Mesothelial cell of epicardium (in vitro differentiated cells): ENCODE data around the gene RHBDD2. TPM values are rescaled to one million over a fixed set of nuclear protein-coding genes. Genes with fewer than 3 reads are reported as not detected.
"Not testable (repeated sequence)": the region's sequence is repeated elsewhere in the genome, so short reads cannot be mapped to it uniquely, and the experiment has no call there.

Experiments
- DNase-seq, 2 experiments: peaks; one replicate each; pipeline ENCODE4 v3.0.0; 2021; ENCODE audit warnings: low spot score in 2 of 2; ENCODE audit not compliant: unreplicated experiment in 2 of 2
- H3K27ac Mint-ChIP-seq: 2 replicates; pipeline ENCODE4 v1.8.0; 2021; ENCODE audit warnings: mixed read lengths
- H3K27me3 Mint-ChIP-seq: 2 replicates; pipeline ENCODE4 v1.8.0; 2021; ENCODE audit warnings: low read depth, mixed read lengths
- H3K36me3 Mint-ChIP-seq: 2 replicates; pipeline ENCODE4 v1.8.0; 2021; ENCODE audit warnings: mixed read lengths
- H3K4me1 Mint-ChIP-seq: 2 replicates; pipeline ENCODE4 v1.8.0; 2021; ENCODE audit warnings: mixed read lengths
- H3K4me3 Mint-ChIP-seq: 2 replicates; pipeline ENCODE4 v1.8.0; 2021; ENCODE audit warnings: mild to moderate bottlenecking, moderate library complexity, mixed read lengths
- H3K9me3 Mint-ChIP-seq: 2 replicates; pipeline ENCODE4 v1.8.0; 2021; ENCODE audit warnings: mixed read lengths
- total RNA-seq: library from RNA; stranded (reverse); gene quantifications from 3 replicates; pipeline ENCODE4 v1.2.1, GENCODE V29; 2021
- TF ChIP-seq, protein P1 (sequence below): fragments of 200-600 bp; sonication (generic); IDR thresholded peaks from one replicate; pipeline ENCODE4 v1.5.0; 2021; ENCODE audit warnings: antibody characterized with exemption; ENCODE audit not compliant: unreplicated experiment

The RHBDD2 gene
- total RNA-seq, 1 donor from 2014 or later, result 52.5 TPM

DNA sequence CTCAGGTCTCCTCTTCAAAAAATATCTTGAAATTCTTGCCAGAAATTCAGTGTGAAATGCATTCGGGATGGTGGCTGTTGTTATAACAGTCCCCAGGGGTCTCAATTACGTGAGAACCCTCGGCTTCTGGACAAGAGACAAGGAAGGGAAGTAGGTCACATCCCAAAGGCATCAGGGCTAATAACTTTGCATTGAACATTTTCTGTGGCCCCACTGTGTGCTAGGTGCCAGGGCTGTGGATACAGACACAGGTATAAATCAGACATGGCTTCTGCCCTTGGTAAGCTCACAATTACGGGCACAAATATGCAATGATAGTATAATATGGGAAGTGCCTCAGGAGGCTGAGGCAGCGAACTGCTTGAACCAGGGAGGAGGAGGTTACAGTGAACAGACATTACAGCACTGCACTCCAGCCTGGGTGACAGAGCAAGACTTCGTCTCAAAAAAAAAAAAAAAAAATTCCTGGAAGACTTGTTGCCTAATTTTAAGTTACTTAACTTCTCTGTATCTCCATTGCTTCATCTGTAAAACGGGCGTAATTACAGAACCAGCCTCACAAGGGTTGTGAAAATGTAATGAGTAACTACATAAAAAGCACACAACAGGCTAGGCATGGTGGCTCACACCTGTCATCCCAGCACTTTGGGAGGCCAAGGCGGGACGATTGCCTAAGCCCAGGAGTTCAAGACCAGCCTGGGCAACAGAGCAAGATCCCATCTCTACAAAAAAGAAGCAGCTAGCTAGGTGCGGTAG, 2.5 kb upstream of the RHBDD2 start:
- H3K4me3 Mint-ChIP-seq, result no peak overlapping the region
- H3K4me1 Mint-ChIP-seq, result peaks cover 25% of the 10 kb centered on the region
- H3K27me3 Mint-ChIP-seq, result no peaks in the 10 kb centered on the region
- no peaks in the 10 kb centered on the region for H3K9me3 Mint-ChIP-seq
- no peaks in the 10 kb centered on the region for H3K36me3 Mint-ChIP-seq
- TF ChIP-seq, protein P1, sequence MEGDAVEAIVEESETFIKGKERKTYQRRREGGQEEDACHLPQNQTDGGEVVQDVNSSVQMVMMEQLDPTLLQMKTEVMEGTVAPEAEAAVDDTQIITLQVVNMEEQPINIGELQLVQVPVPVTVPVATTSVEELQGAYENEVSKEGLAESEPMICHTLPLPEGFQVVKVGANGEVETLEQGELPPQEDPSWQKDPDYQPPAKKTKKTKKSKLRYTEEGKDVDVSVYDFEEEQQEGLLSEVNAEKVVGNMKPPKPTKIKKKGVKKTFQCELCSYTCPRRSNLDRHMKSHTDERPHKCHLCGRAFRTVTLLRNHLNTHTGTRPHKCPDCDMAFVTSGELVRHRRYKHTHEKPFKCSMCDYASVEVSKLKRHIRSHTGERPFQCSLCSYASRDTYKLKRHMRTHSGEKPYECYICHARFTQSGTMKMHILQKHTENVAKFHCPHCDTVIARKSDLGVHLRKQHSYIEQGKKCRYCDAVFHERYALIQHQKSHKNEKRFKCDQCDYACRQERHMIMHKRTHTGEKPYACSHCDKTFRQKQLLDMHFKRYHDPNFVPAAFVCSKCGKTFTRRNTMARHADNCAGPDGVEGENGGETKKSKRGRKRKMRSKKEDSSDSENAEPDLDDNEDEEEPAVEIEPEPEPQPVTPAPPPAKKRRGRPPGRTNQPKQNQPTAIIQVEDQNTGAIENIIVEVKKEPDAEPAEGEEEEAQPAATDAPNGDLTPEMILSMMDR, result no peak
- no peak for DNase-seq
- H3K27ac Mint-ChIP-seq, result no peak overlapping the region

- H3K4me3 Mint-ChIP-seq, result peak overlapping the region; percentile 83
- no peak for DNase-seq
- H3K4me1 Mint-ChIP-seq, result peaks cover 21% of the 10 kb centered on the region
- H3K27me3 Mint-ChIP-seq, result no peaks in the 10 kb centered on the region
- no peaks in the 10 kb centered on the region for H3K9me3 Mint-ChIP-seq
- peaks cover 14% of the 10 kb centered on the region for H3K36me3 Mint-ChIP-seq
- peak overlapping the region; percentile 88 for H3K27ac Mint-ChIP-seq
- TF ChIP-seq, protein P1, result no peak
Observed at GRCh38 chr7:75878312-75878768, 494 bp upstream of the RHBDD2 start.

- Mint-ChIP-seq H3K9me3 (no peaks in the 10 kb centered on the region), H3K27ac (peak overlapping the region; percentile 88), H3K36me3 (peaks cover 14% of the 10 kb centered on the region), H3K4me1 (peaks cover 21% of the 10 kb centered on the region), H3K4me3 (peak overlapping the region; percentile 83), H3K27me3 (no peaks in the 10 kb centered on the region)
- no peak for DNase-seq
- TF ChIP-seq, protein P1, result no peak
Observed at GRCh38 chr7:75879771-75880184, 944 bp downstream of the RHBDD2 start.

DNA sequence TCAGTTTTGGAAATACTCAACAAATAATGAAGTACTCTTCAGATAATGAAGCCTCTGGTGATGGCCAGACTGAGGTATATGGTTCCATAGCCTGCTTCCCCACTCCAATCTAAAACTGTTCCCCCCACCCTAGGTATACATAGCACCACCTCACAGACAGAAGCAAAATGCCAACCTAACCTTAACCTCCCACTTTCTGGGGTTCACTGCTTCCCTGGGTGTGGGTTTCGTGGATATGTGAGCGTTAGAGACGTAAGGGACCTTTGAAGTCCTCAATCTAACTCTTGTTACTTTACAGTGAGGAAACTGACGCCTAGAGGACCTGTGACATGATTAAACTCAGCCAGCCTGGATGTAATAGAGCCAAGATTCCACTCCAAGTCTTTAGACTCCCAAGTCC, 1.4 kb downstream of the RHBDD2 start:
- H3K27me3 Mint-ChIP-seq, result no peaks in the 10 kb centered on the region
- TF ChIP-seq, protein P1, result no peak
- H3K9me3 Mint-ChIP-seq, result no peaks in the 10 kb centered on the region
- H3K27ac Mint-ChIP-seq, result peak overlapping the region; percentile 88
- H3K36me3 Mint-ChIP-seq, result peaks cover 14% of the 10 kb centered on the region
- H3K4me1 Mint-ChIP-seq, result peaks cover 21% of the 10 kb centered on the region
- peak overlapping the region; percentile 83 for H3K4me3 Mint-ChIP-seq
- DNase-seq, result no peak

DNA sequence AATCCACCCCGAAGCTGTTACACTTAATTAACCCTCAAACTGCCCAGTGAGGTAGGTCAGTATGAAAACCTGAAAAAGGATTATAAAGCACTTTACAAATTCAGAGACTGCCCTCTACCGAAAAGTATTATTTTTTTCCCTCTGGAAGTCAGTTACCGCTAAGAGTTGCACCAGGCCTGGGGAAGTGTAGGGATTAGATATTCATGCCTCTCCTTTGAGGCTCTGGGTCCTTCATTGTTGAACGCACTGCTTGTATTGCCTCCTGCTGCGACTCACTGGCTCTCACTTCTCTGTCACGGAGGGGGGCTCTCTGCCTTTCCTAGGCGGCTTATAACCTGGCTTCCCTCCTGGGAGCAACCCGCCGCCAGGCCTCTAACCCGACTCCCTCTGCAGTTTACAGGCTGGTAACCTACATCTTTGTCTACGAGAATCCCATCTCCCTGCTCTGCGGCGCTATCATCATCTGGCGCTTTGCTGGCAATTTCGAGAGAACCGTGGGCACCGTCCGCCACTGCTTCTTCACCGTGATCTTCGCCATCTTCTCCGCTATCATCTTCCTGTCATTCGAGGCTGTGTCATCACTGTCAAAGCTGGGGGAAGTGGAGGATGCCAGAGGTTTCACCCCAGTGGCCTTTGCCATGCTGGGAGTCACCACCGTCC, 2.7 kb downstream of the RHBDD2 start:
- TF ChIP-seq, protein P1, result no peak
- Mint-ChIP-seq H3K27me3 (no peaks in the 10 kb centered on the region), H3K9me3 (no peaks in the 10 kb centered on the region), H3K4me1 (peaks cover 21% of the 10 kb centered on the region), H3K36me3 (peaks cover 18% of the 10 kb centered on the region), H3K4me3 (no peak overlapping the region), H3K27ac (peak overlapping the region; percentile 34)
- no peak for DNase-seq

GRCh38 chr7:75883265-75883824, 4.5 kb downstream of the RHBDD2 start:
- not testable (repeated sequence) for H3K4me3 Mint-ChIP-seq, DNase-seq, H3K27ac Mint-ChIP-seq, H3K27me3 Mint-ChIP-seq, H3K9me3 Mint-ChIP-seq
- Mint-ChIP-seq H3K4me1 (peaks cover 16% of the 10 kb centered on the region), H3K36me3 (peaks cover 29% of the 10 kb centered on the region)
